ENCODE results near the gene TUBGCP3. TPM values are rescaled to one million over a fixed set of nuclear protein-coding genes. Genes with fewer than 3 reads are reported as not detected.
"Not testable (repeated sequence)": the region's sequence is repeated elsewhere in the genome, so short reads cannot be mapped to it uniquely, and the experiment has no call there.

TUBGCP3 gene, protein sequence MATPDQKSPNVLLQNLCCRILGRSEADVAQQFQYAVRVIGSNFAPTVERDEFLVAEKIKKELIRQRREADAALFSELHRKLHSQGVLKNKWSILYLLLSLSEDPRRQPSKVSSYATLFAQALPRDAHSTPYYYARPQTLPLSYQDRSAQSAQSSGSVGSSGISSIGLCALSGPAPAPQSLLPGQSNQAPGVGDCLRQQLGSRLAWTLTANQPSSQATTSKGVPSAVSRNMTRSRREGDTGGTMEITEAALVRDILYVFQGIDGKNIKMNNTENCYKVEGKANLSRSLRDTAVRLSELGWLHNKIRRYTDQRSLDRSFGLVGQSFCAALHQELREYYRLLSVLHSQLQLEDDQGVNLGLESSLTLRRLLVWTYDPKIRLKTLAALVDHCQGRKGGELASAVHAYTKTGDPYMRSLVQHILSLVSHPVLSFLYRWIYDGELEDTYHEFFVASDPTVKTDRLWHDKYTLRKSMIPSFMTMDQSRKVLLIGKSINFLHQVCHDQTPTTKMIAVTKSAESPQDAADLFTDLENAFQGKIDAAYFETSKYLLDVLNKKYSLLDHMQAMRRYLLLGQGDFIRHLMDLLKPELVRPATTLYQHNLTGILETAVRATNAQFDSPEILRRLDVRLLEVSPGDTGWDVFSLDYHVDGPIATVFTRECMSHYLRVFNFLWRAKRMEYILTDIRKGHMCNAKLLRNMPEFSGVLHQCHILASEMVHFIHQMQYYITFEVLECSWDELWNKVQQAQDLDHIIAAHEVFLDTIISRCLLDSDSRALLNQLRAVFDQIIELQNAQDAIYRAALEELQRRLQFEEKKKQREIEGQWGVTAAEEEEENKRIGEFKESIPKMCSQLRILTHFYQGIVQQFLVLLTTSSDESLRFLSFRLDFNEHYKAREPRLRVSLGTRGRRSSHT
- polyA plus RNA-seq (2012; ENCODE audit: insufficient read depth, insufficient read length): 48.1 TPM

GRCh38 chr13:112587764-112588489, at the start of gene TUBGCP3:
Gene TUBGCP3 (minus strand): TSS chr13:112588153. CDS start chr13:112587980, 173 bp downstream.
- DNase-seq (ENCODE audit: low read depth, low spot score): peak; percentile 70
- peak within 1 kb of the TSS; percentile 82 for H3K4me3 ChIP-seq (ENCODE audit: low read length)

GRCh38 chr13:112637017-112637801, 49.3 kb upstream of the TUBGCP3 start:
- no peak overlapping the region for H3K4me3 ChIP-seq (ENCODE audit: low read length)
- no peak for DNase-seq (ENCODE audit: low read depth, low spot score)

DNA sequence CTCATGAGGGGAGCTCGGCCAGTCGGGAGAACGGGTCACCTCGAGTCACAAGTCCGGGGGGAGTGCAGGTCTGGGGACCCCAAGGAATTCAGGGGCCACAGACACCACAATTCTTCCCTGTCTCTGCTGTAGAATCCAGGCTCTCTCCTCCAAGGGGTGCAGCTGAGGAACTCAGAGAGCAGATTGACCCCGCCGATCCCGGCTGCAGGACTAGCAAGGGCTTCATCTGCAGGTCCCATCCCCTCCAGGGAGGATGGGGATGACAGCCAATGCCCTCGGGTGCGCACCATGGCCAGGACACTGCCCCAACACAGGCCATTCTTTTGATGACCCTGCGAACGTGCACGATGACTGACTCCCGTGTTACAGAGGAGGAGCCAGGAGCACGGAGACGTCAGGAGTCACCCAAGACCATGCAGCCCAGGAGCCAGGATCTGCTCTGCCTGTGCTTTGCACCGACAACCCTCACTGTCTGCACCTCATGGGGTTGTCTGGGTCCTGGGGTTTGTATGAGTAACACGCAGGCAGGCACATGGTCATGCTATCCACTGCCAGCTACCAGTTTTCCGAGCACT, 48.5 kb upstream of the TUBGCP3 start:
- DNase-seq (ENCODE audit: low read depth, low spot score): no peak
- H3K4me3 ChIP-seq (ENCODE audit: low read length): no peak overlapping the region

- H3K4me3 ChIP-seq (ENCODE audit: low read length): no peak overlapping the region
- DNase-seq (ENCODE audit: low read depth, low spot score): no peak
Measured at GRCh38 chr13:112635323-112635722, 47.4 kb upstream of the TUBGCP3 start.

DNA sequence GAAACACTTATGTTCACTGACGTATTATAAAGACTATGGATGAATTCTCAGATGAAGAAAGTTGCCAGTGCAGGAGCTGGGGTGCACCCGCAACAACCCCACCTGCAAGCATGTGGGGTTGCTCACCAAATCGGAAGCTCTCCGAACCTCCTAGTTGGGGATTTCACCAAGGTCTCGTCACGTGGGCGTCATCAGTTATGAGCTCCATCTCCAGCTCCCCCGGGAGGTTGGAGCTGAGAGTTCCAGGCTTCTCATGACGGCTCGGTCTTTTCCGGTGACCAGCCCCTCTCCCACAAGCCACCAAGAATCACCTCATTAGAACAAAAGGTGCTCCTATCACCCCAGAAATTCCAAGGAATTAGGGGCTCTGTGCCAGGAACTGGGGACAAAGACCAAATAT, 46.1 kb upstream of the TUBGCP3 start:
- H3K4me3 ChIP-seq (ENCODE audit: low read length): no peak overlapping the region
- DNase-seq (ENCODE audit: low read depth, low spot score): no peak

GRCh38 chr13:112630226-112630625, 42.3 kb upstream of the TUBGCP3 start:
- not testable (repeated sequence) for DNase-seq (ENCODE audit: low read depth, low spot score)

DNA sequence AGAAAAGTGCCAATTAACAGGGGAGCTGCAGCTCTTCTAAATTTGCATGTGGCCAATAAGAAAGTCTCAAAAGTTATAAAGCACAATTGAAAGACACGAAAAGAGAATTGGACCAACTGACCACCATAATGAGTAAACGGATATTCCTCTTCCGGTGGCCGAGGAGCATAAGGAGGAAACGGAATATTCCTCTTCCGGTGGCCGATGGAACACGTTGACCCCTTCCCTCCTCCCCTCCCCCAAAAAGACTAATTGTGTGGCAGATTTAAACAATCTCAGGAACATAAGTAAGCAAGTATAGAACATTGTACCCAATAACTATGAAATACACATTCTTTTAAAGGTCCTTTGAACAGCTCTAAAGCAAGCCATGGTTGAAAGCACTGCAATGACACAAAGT, 41.2 kb upstream of the TUBGCP3 start:
- no peak for DNase-seq (ENCODE audit: low read depth, low spot score)
- H3K4me3 ChIP-seq (ENCODE audit: low read length): no peak overlapping the region

More at GRCh38 chr13:112630226-112630625, 42.3 kb upstream of the TUBGCP3 start:
- H3K4me3 ChIP-seq (ENCODE audit: low read length): not testable (repeated sequence)

DNA sequence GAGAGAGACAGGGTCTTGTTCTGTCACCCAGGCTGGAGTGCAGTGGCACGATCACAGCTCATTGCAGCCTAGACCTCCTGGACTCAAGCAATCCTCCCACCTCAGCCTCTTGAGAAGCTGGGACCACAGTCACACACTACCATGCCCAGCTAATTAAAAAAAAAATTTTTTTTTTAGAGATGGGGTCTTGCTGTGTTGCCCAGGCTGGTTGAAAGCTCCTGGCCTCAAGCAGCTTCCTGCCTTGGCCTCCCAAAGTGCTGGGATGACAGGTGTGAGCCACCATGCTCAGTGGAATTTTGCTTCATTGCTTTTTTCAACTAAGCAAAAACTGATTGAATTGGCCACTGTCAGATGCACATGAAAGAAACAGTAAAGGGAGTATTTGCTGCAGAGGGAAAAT, 39.7 kb upstream of the TUBGCP3 start:
- not testable (repeated sequence) for H3K4me3 ChIP-seq (ENCODE audit: low read length); DNase-seq (ENCODE audit: low read depth, low spot score)

- no peak overlapping the region for H3K4me3 ChIP-seq (ENCODE audit: low read length)
- DNase-seq (ENCODE audit: low read depth, low spot score): no peak
Measured at GRCh38 chr13:112627161-112627560, 39.2 kb upstream of the TUBGCP3 start.

DNA sequence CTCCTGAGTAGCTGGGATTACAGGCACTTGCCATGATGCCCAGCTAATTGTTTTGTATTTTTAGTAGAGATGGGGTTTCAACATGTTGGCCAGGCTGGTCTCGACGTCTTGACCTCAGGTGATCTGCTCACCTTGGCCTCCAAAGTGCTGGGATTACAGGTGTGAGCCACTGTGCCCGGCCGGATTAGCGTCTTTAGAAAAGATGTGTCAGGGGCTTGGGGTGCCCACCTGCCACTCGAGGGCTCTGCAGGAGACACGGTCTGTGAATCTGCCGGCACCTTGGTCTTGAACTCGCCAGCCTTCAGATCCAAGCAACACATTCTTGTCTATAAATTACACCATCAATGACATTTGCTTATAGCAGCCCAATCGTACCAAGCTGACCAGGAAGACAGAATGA, 38.8 kb upstream of the TUBGCP3 start:
- no peak for DNase-seq (ENCODE audit: low read depth, low spot score)
- no peak overlapping the region for H3K4me3 ChIP-seq (ENCODE audit: low read length)

GRCh38 chr13:112626124-112626523, 38.2 kb upstream of the TUBGCP3 start:
- no peak overlapping the region for H3K4me3 ChIP-seq (ENCODE audit: low read length)

DNA sequence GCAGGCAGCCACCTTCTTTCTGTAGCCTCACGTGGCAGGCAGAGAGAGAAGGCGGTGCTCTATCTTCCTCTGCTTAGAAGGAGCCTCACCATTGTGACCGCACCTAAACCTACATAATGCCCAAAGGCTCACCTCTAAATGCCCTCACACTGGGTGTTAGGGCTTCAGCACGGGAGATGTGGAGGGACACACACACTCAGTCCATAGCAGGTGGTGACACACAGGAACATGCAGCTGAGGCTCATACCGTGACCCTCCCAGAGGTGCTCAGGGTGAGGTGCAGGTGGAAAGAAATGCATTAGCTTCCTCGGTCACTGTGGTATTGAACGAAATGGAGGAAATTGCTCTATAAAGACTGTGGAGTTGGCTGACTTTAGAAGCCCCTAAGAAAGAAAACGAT, 37.7 kb upstream of the TUBGCP3 start:
- DNase-seq (ENCODE audit: low read depth, low spot score): no peak
- H3K4me3 ChIP-seq (ENCODE audit: low read length): no peak overlapping the region

More at GRCh38 chr13:112626124-112626523, 38.2 kb upstream of the TUBGCP3 start:
- DNase-seq (ENCODE audit: low read depth, low spot score): no peak

- DNase-seq (ENCODE audit: low read depth, low spot score): no peak
- no peak overlapping the region for H3K4me3 ChIP-seq (ENCODE audit: low read length)
Measured at GRCh38 chr13:112624602-112625430, 36.9 kb upstream of the TUBGCP3 start.

- no peak for DNase-seq (ENCODE audit: low read depth, low spot score)
- H3K4me3 ChIP-seq (ENCODE audit: low read length): no peak overlapping the region
Measured at GRCh38 chr13:112624040-112624439, 36.1 kb upstream of the TUBGCP3 start.

GRCh38 chr13:112623051-112623711, 35.2 kb upstream of the TUBGCP3 start:
- DNase-seq (ENCODE audit: low read depth, low spot score): no peak
- H3K4me3 ChIP-seq (ENCODE audit: low read length): no peak overlapping the region

GRCh38 chr13:112622375-112622774, 34.4 kb upstream of the TUBGCP3 start:
- no peak overlapping the region for H3K4me3 ChIP-seq (ENCODE audit: low read length)
- no peak for DNase-seq (ENCODE audit: low read depth, low spot score)

Data from Jurkat, Clone E6-1 (cell line).